HEK293 (cell line): Measurements from ENCODE around the gene LILRB3.

Experiments used
- CTCF ChIA-PET: fragments of 350-600 bp; formaldehyde crosslinking; extraction: SDS; loops from one replicate; lab custom pipeline; 2021; ENCODE audit warnings: antibody characterized with exemption; lab: Yijun Ruan, JAX
- POLR2A ChIA-PET: fragments of 300-600 bp; formaldehyde crosslinking; extraction: SDS; loops from one replicate; lab custom pipeline; 2020; ENCODE audit warnings: antibody characterized with exemption, inconsistent platforms; lab: Yijun Ruan, JAX
- H3K27ac ChIP-seq: fragments of 200-500 bp; sonication (Bioruptor generic); 2 replicates; pipeline ENCODE4 v1.5.1; 2014; ENCODE audit warnings: low read depth, low read length, control low read depth, inconsistent platforms; ENCODE audit errors: extremely low read depth
- H3K36me3 ChIP-seq, 2 experiments: fragments of 200-500 bp in 1 of 2; sonication (Bioruptor generic) in 1 of 2; 1 replicate in 1 of 2; 2 replicates in 1 of 2; pipeline ENCODE4 v1.5.1; 2014 to 2017; ENCODE audit warnings: inconsistent platforms in 2 of 2, low read length in 2 of 2; ENCODE audit not compliant: control insufficient read depth in 2 of 2, insufficient read depth in 1 of 2
- H3K4me1 ChIP-seq: fragments of 200-500 bp; sonication (Bioruptor generic); 2 replicates; pipeline ENCODE4 v1.5.1; 2014; ENCODE audit warnings: mild to moderate bottlenecking, low read length, inconsistent platforms; ENCODE audit not compliant: control insufficient read depth, insufficient read depth
- H3K4me3 ChIP-seq: 2 replicates; pipeline ENCODE4 v1.5.1; 2011; ENCODE audit warnings: low read depth, mild to moderate bottlenecking, control low read depth, low read length, moderate library complexity
- H3K9me3 ChIP-seq: fragments of 200-500 bp; sonication (Bioruptor generic); 2 replicates; pipeline ENCODE4 v1.5.1; 2014; ENCODE audit warnings: low read depth, low read length, inconsistent platforms; ENCODE audit not compliant: control insufficient read depth, insufficient read depth
- EGR2 ChIP-seq: fragments of 450-650 bp; formaldehyde crosslinking; IDR thresholded peaks from 2 replicates; pipeline ENCODE4 v1.5.1; 2016; ENCODE audit warnings: low read depth, missing biosample characterization, missing genetic modification characterization
- HOXA7 ChIP-seq: sonication (generic); formaldehyde crosslinking; IDR thresholded peaks from 2 replicates; pipeline ENCODE4 v1.8.1; 2022; ENCODE audit warnings: missing genetic modification reagents, borderline replicate concordance
- OSR2 ChIP-seq: fragments of 450-650 bp; formaldehyde crosslinking; IDR thresholded peaks from 2 replicates; pipeline ENCODE4 v1.5.1; 2016; ENCODE audit warnings: missing biosample characterization, missing genetic modification characterization
- SCRT1 ChIP-seq: fragments of 450-650 bp; formaldehyde crosslinking; IDR thresholded peaks from 2 replicates; pipeline ENCODE4 v1.5.1; 2016; ENCODE audit warnings: missing biosample characterization, missing genetic modification characterization, borderline replicate concordance
- ZBTB48 ChIP-seq: fragments of 450-650 bp; formaldehyde crosslinking; IDR thresholded peaks from 2 replicates; pipeline ENCODE4 v1.5.1; 2016; ENCODE audit warnings: missing biosample characterization, missing genetic modification characterization
- ZFP37 ChIP-seq: fragments of 450-650 bp; formaldehyde crosslinking; IDR thresholded peaks from 2 replicates; pipeline ENCODE4 v1.5.1; 2016; ENCODE audit warnings: missing biosample characterization, missing genetic modification characterization
- ZFP41 ChIP-seq: fragments of 450-650 bp; formaldehyde crosslinking; IDR thresholded peaks from 2 replicates; pipeline ENCODE4 v1.5.1; 2016; ENCODE audit warnings: missing biosample characterization, missing genetic modification characterization, borderline replicate concordance
- ZNF112 ChIP-seq: fragments of 450-650 bp; formaldehyde crosslinking; IDR thresholded peaks from 2 replicates; pipeline ENCODE4 v1.5.0; 2017; ENCODE audit warnings: missing biosample characterization, missing genetic modification characterization
- ZNF146 ChIP-seq: fragments of 450-650 bp; formaldehyde crosslinking; IDR thresholded peaks from 2 replicates; pipeline ENCODE4 v1.5.1; 2016; ENCODE audit warnings: missing biosample characterization, missing genetic modification characterization
- ZNF202 ChIP-seq: fragments of 450-650 bp; formaldehyde crosslinking; IDR thresholded peaks from 2 replicates; pipeline ENCODE4 v1.5.1; 2016; ENCODE audit warnings: missing biosample characterization, missing genetic modification characterization, borderline replicate concordance
- ZNF214 ChIP-seq: fragments of 450-650 bp; formaldehyde crosslinking; IDR thresholded peaks from 2 replicates; pipeline ENCODE4 v1.5.1; 2017; ENCODE audit warnings: missing biosample characterization, mild to moderate bottlenecking, missing genetic modification characterization, borderline replicate concordance
- ZNF24 ChIP-seq: fragments of 450-650 bp; formaldehyde crosslinking; IDR thresholded peaks from 2 replicates; pipeline ENCODE4 v1.5.1; 2016; ENCODE audit warnings: missing biosample characterization, missing genetic modification characterization
- ZNF248 ChIP-seq: fragments of 450-650 bp; formaldehyde crosslinking; IDR thresholded peaks from 2 replicates; pipeline ENCODE4 v1.5.1; 2017; ENCODE audit warnings: missing biosample characterization, missing genetic modification characterization
- ZNF48 ChIP-seq: fragments of 450-650 bp; formaldehyde crosslinking; IDR thresholded peaks from 2 replicates; pipeline ENCODE4 v1.5.1; 2016; ENCODE audit warnings: missing biosample characterization, missing genetic modification characterization
- ZNF521 ChIP-seq: fragments of 450-650 bp; formaldehyde crosslinking; IDR thresholded peaks from 2 replicates; pipeline ENCODE4 v1.5.1; 2017; ENCODE audit warnings: missing biosample characterization, mild to moderate bottlenecking, missing genetic modification characterization
- ZNF624 ChIP-seq: fragments of 450-650 bp; formaldehyde crosslinking; IDR thresholded peaks from 2 replicates; pipeline ENCODE4 v1.5.1; 2017; ENCODE audit warnings: missing biosample characterization, missing genetic modification characterization
- ZNF701 ChIP-seq: fragments of 450-650 bp; formaldehyde crosslinking; IDR thresholded peaks from 2 replicates; pipeline ENCODE4 v1.5.1; 2016; ENCODE audit warnings: missing biosample characterization, missing genetic modification characterization
- TF ChIP-seq, protein P1 (sequence below): fragments of 450-650 bp; formaldehyde crosslinking; IDR thresholded peaks from 2 replicates; pipeline ENCODE4 v1.5.1; 2016; ENCODE audit warnings: missing biosample characterization, missing genetic modification characterization
- TF ChIP-seq, protein P2 (sequence below): fragments of 450-650 bp; formaldehyde crosslinking; IDR thresholded peaks from 2 replicates; pipeline ENCODE4 v1.5.1; 2016; ENCODE audit warnings: missing biosample characterization, missing genetic modification characterization, borderline replicate concordance
- TF ChIP-seq, protein P3 (sequence below): fragments of 450-650 bp; formaldehyde crosslinking; IDR thresholded peaks from 2 replicates; pipeline ENCODE4 v1.5.1; 2016; ENCODE audit warnings: missing biosample characterization, missing genetic modification characterization
- TF ChIP-seq, protein P4 (sequence below): fragments of 450-650 bp; formaldehyde crosslinking; IDR thresholded peaks from 2 replicates; pipeline ENCODE4 v1.5.1; 2016; ENCODE audit warnings: missing biosample characterization, missing genetic modification characterization, low read depth

Gene LILRB3

DNA sequence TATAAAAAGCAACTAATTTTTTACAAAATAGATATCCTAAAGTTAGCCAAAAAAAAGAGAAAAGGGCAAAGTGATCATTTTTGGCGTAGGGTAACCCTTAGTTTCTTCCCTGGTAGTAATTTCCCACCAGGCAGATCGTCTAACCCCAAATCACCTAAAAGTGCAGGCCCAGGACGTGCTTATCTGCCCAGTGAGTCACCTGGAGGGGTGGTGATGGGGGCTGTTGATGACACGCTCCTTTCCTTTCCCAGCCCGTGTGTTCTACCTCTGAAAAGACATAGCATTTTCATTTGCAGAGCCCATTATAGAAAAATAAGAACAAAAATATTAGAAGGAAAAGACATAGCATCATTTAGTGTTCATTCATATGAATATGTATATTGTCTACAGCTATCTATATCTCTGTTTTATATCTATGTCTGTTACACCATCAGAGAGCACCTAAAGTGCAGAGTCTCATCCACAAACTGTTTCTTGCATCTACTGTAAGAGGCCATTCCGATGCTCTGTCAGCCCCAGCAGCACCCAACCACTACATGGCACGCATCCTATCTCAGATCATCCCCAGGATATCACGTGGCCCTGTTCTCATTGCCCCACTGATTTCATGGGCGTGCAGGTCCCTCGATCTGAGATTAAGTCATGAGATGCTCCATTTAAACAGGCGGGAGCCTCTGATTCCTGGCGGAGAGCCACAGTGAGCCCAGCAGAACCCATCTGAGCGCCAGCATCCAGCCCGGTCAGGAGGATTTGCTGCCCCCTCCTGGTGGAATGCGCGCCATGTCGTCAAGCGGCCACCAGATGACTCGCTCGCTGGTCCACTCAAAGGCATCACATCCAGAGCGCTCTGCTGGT is 8.5 kb upstream of the LILRB3 start (continued):
- TF ChIP-seq ZNF248 (tag by site-specific recombination), result no peak
- TF ChIP-seq ZBTB48 (tag by site-specific recombination), result no peak
- no peak for TF ChIP-seq ZNF202 (tag by site-specific recombination)
- no peak for TF ChIP-seq ZNF624 (tag by site-specific recombination)
- TF ChIP-seq ZFP37 (tag by site-specific recombination), result no peak
- TF ChIP-seq ZFP41 (tag by site-specific recombination), result no peak
- TF ChIP-seq ZNF214, result no peak
- no peak for TF ChIP-seq ZNF701 (tag by site-specific recombination)
- TF ChIP-seq ZNF48, result no peak
- no peak for TF ChIP-seq ZNF112 (tag by site-specific recombination)
- no peak for TF ChIP-seq OSR2 (tag by site-specific recombination)
- no peak for TF ChIP-seq ZNF521 (tag by site-specific recombination)
- no peak for TF ChIP-seq ZNF146 (tag by site-specific recombination)
- no peak for TF ChIP-seq SCRT1 (tag by site-specific recombination)
- TF ChIP-seq, protein P1, sequence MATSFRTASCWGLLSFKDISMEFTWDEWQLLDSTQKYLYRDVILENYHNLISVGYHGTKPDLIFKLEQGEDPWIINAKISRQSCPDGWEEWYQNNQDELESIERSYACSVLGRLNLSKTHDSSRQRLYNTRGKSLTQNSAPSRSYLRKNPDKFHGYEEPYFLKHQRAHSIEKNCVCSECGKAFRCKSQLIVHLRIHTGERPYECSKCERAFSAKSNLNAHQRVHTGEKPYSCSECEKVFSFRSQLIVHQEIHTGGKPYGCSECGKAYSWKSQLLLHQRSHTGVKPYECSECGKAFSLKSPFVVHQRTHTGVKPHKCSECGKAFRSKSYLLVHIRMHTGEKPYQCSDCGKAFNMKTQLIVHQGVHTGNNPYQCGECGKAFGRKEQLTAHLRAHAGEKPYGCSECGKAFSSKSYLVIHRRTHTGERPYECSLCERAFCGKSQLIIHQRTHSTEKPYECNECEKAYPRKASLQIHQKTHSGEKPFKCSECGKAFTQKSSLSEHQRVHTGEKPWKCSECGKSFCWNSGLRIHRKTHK (tag by site-specific recombination), result no peak

DNA sequence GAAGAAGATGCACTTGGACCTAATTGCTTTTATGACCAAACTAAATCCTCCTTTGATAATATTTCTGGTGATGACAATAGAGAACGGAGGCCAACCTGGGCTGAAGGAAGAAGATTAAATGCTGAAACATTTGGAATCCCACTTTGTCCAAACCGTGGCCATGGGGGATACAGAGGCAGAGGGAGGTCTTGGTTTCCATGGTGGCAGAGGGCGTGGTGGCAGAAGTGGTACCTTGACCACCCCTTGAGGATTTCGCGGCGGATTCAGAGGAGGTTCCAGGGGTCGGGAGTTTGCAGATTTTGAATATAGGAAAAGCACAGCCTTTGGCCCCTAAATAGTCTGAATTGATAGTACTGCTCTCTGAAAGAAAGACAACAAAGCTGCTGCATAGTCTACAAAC is 7.2 kb upstream of the LILRB3 start:
- Histone ChIP-seq H3K9me3 (no peaks in the 10 kb centered on the region; the same call in 1 of the 2 replicates), H3K4me1 (peaks cover 2% of the 10 kb centered on the region; the same call in 1 of the 2 replicates), H3K27ac (no peak overlapping the region), H3K4me3 (no peak overlapping the region), H3K36me3 (no peaks in the 10 kb centered on the region; a peak in 1 of 3 replicates)
- POLR2A ChIA-PET, result interaction anchor here (0.6 to 0.8 kb wide), 3 partner anchors 40 to 60 kb away, joined by 3 read pairs; partner anchors contain the start of gene MBOAT7
- TF ChIP-seq HOXA7 (CRISPR knock-in tag) (no peak), ZNF24 (tag by site-specific recombination) (no peak), EGR2 (tag by site-specific recombination) (no peak)
- TF ChIP-seq, protein P2, sequence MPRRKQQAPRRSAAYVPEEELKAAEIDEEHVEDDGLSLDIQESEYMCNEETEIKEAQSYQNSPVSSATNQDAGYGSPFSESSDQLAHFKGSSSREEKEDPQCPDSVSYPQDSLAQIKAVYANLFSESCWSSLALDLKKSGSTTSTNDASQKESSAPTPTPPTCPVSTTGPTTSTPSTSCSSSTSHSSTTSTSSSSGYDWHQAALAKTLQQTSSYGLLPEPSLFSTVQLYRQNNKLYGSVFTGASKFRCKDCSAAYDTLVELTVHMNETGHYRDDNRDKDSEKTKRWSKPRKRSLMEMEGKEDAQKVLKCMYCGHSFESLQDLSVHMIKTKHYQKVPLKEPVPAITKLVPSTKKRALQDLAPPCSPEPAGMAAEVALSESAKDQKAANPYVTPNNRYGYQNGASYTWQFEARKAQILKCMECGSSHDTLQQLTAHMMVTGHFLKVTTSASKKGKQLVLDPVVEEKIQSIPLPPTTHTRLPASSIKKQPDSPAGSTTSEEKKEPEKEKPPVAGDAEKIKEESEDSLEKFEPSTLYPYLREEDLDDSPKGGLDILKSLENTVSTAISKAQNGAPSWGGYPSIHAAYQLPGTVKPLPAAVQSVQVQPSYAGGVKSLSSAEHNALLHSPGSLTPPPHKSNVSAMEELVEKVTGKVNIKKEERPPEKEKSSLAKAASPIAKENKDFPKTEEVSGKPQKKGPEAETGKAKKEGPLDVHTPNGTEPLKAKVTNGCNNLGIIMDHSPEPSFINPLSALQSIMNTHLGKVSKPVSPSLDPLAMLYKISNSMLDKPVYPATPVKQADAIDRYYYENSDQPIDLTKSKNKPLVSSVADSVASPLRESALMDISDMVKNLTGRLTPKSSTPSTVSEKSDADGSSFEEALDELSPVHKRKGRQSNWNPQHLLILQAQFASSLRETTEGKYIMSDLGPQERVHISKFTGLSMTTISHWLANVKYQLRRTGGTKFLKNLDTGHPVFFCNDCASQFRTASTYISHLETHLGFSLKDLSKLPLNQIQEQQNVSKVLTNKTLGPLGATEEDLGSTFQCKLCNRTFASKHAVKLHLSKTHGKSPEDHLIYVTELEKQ (tag by site-specific recombination), result no peak
- TF ChIP-seq, protein P1 (tag by site-specific recombination), result no peak
- TF ChIP-seq, protein P3, sequence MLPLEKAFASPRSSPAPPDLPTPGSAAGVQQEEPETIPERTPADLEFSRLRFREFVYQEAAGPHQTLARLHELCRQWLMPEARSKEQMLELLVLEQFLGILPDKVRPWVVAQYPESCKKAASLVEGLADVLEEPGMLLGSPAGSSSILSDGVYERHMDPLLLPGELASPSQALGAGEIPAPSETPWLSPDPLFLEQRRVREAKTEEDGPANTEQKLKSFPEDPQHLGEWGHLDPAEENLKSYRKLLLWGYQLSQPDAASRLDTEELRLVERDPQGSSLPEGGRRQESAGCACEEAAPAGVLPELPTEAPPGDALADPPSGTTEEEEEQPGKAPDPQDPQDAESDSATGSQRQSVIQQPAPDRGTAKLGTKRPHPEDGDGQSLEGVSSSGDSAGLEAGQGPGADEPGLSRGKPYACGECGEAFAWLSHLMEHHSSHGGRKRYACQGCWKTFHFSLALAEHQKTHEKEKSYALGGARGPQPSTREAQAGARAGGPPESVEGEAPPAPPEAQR (tag by site-specific recombination), result no peak
- TF ChIP-seq, protein P4, sequence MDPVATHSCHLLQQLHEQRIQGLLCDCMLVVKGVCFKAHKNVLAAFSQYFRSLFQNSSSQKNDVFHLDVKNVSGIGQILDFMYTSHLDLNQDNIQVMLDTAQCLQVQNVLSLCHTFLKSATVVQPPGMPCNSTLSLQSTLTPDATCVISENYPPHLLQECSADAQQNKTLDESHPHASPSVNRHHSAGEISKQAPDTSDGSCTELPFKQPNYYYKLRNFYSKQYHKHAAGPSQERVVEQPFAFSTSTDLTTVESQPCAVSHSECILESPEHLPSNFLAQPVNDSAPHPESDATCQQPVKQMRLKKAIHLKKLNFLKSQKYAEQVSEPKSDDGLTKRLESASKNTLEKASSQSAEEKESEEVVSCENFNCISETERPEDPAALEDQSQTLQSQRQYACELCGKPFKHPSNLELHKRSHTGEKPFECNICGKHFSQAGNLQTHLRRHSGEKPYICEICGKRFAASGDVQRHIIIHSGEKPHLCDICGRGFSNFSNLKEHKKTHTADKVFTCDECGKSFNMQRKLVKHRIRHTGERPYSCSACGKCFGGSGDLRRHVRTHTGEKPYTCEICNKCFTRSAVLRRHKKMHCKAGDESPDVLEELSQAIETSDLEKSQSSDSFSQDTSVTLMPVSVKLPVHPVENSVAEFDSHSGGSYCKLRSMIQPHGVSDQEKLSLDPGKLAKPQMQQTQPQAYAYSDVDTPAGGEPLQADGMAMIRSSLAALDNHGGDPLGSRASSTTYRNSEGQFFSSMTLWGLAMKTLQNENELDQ, result no peak
- CTCF ChIA-PET, result interaction anchor here (0.7 kb wide), 1 partner anchor 24 kb away, joined by 4 read pairs; no protein-coding TSS in a partner anchor
